Cardiac fibroblast (primary cell): ENCODE results near the gene ITPR3.

ENCODE experiments used
- DNase-seq, 2 donors: peaks; one replicate each; pipeline versions ENCODE4 v3.0.0 to v3.0.0-alpha.2; 2010; ENCODE audit warnings: low read depth in 2 of 2
- H3K4me3 ChIP-seq, 2 donors: replicated peaks in 1 of 2; 1 replicate in 1 of 2; 2 replicates in 1 of 2; pipeline ENCODE4 v1.5.1; 2011; ENCODE audit warnings: low read depth in 2 of 2, low read length in 2 of 2, mild to moderate bottlenecking in 2 of 2, moderate library complexity in 1 of 2
- CTCF ChIP-seq: IDR thresholded peaks from one replicate; pipeline ENCODE4 v1.5.1; 2011; ENCODE audit warnings: low read depth, mild to moderate bottlenecking, low read length, inconsistent platforms

ITPR3 gene

GRCh38 chr6:33634946-33635345 is 13.8 kb downstream of the ITPR3 start:
- no peak for TF ChIP-seq CTCF
- H3K4me3 ChIP-seq: no peak overlapping the region
- DNase-seq: no peak

- TF ChIP-seq CTCF: no peak
Measured at GRCh38 chr6:33636655-33637054, 15.5 kb downstream of the ITPR3 start.

GRCh38 chr6:33638556-33638955 is 17.4 kb downstream of the ITPR3 start:
- no peak for TF ChIP-seq CTCF

More at GRCh38 chr6:33636655-33637054, 15.5 kb downstream of the ITPR3 start:
- no peak for DNase-seq
- H3K4me3 ChIP-seq: no peak overlapping the region

GRCh38 chr6:33639559-33639958 is 18.4 kb downstream of the ITPR3 start:
- H3K4me3 ChIP-seq: no peak overlapping the region
- TF ChIP-seq CTCF: no peak
- no peak for DNase-seq

More at GRCh38 chr6:33638556-33638955, 17.4 kb downstream of the ITPR3 start:
- H3K4me3 ChIP-seq: no peak overlapping the region
- no peak for DNase-seq

- no peak for TF ChIP-seq CTCF
- H3K4me3 ChIP-seq: no peak overlapping the region
- DNase-seq: no peak
Measured at GRCh38 chr6:33640361-33640760, 19.2 kb downstream of the ITPR3 start.

GRCh38 chr6:33641144-33641543 is 20.0 kb downstream of the ITPR3 start:
- TF ChIP-seq CTCF: no peak
- no peak for DNase-seq
- no peak overlapping the region for H3K4me3 ChIP-seq

GRCh38 chr6:33641602-33642001 is 20.5 kb downstream of the ITPR3 start:
- no peak overlapping the region for H3K4me3 ChIP-seq

More at GRCh38 chr6:33641602-33642001, 20.5 kb downstream of the ITPR3 start:
- no peak for TF ChIP-seq CTCF
- DNase-seq: no peak
